Measurements from ENCODE around the gene KRT36.

The KRT36 gene

GRCh38 chr17:41455236-41455635, 34.5 kb downstream of the KRT36 start:
- Histone ChIP-seq H3K36me3 (ENCODE audit: control insufficient read depth, low read length) (no peaks in the 10 kb centered on the region), H3F3A (ENCODE audit: control insufficient read depth, insufficient read depth) (no peaks in the 10 kb centered on the region), H3K4me1 (ENCODE audit: control insufficient read depth, low read length) (no peaks in the 10 kb centered on the region), H4K20me1 (ENCODE audit: control insufficient read depth, insufficient read depth, low read depth, low read length) (no peaks in the 10 kb centered on the region), H3K9me2 (replicated peaks; ENCODE audit: control insufficient read depth, low read length) (no peaks in the 10 kb centered on the region), H3K4me3 (ENCODE audit: low read length) (no peak overlapping the region), H3K79me2 (ENCODE audit: control insufficient read depth, low read length) (no peaks in the 10 kb centered on the region), H3K4me2 (ENCODE audit: low read length) (no peak overlapping the region), H3K27ac (ENCODE audit: low read depth, low read length) (no peak overlapping the region), H3K27me3 (ENCODE audit: control insufficient read depth, low read length) (peaks cover 8% of the 10 kb centered on the region), H3K9me3 (ENCODE audit: control insufficient read depth, insufficient read depth, low read length) (no peaks in the 10 kb centered on the region)
- TF ChIP-seq EZH2phosphoT487 (IDR thresholded peaks at IDR 0.05; ENCODE audit: borderline replicate concordance, low read length) (no peak), CTCF (IDR thresholded peaks at IDR 0.05; ENCODE audit: low read depth, low read length, poor library complexity, severe bottlenecking) (no peak)

- TF ChIP-seq EZH2phosphoT487 (IDR thresholded peaks at IDR 0.05; ENCODE audit: borderline replicate concordance, low read length) = no peak
- no peak for TF ChIP-seq CTCF (IDR thresholded peaks at IDR 0.05; ENCODE audit: low read depth, low read length, poor library complexity, severe bottlenecking)
- H3F3A ChIP-seq (ENCODE audit: control insufficient read depth, insufficient read depth) = no peaks in the 10 kb centered on the region
- H3K9me2 ChIP-seq (replicated peaks; ENCODE audit: control insufficient read depth, low read length) = no peaks in the 10 kb centered on the region
- H3K4me1 ChIP-seq (ENCODE audit: control insufficient read depth, low read length) = no peaks in the 10 kb centered on the region
- no peak overlapping the region for H3K4me3 ChIP-seq (ENCODE audit: low read length)
- peaks cover 5% of the 10 kb centered on the region for H3K27me3 ChIP-seq (ENCODE audit: control insufficient read depth, low read length)
- no peaks in the 10 kb centered on the region for H3K79me2 ChIP-seq (ENCODE audit: control insufficient read depth, low read length)
- no peak overlapping the region for H3K4me2 ChIP-seq (ENCODE audit: low read length)
- H4K20me1 ChIP-seq (ENCODE audit: control insufficient read depth, insufficient read depth, low read depth, low read length) = no peaks in the 10 kb centered on the region
- no peak overlapping the region for H3K27ac ChIP-seq (ENCODE audit: low read depth, low read length)
- H3K9me3 ChIP-seq (ENCODE audit: control insufficient read depth, insufficient read depth, low read length) = no peaks in the 10 kb centered on the region
- H3K36me3 ChIP-seq (ENCODE audit: control insufficient read depth, low read length) = no peaks in the 10 kb centered on the region
Measured at GRCh38 chr17:41453066-41453465, 36.6 kb downstream of the KRT36 start.

GRCh38 chr17:41452281-41452680, 37.4 kb downstream of the KRT36 start:
- H3K79me2 ChIP-seq (ENCODE audit: control insufficient read depth, low read length) = no peaks in the 10 kb centered on the region
- no peaks in the 10 kb centered on the region for H4K20me1 ChIP-seq (ENCODE audit: control insufficient read depth, insufficient read depth, low read depth, low read length)
- no peaks in the 10 kb centered on the region for H3K36me3 ChIP-seq (ENCODE audit: control insufficient read depth, low read length)
- peaks cover 5% of the 10 kb centered on the region for H3K27me3 ChIP-seq (ENCODE audit: control insufficient read depth, low read length)
- H3F3A ChIP-seq (ENCODE audit: control insufficient read depth, insufficient read depth) = no peaks in the 10 kb centered on the region
- no peaks in the 10 kb centered on the region for H3K9me2 ChIP-seq (replicated peaks; ENCODE audit: control insufficient read depth, low read length)
- no peak overlapping the region for H3K4me3 ChIP-seq (ENCODE audit: low read length)
- no peaks in the 10 kb centered on the region for H3K4me1 ChIP-seq (ENCODE audit: control insufficient read depth, low read length)
- no peak overlapping the region for H3K27ac ChIP-seq (ENCODE audit: low read depth, low read length)
- TF ChIP-seq EZH2phosphoT487 (IDR thresholded peaks at IDR 0.05; ENCODE audit: borderline replicate concordance, low read length) = no peak
- no peak for TF ChIP-seq CTCF (IDR thresholded peaks at IDR 0.05; ENCODE audit: low read depth, low read length, poor library complexity, severe bottlenecking)
- no peaks in the 10 kb centered on the region for H3K9me3 ChIP-seq (ENCODE audit: control insufficient read depth, insufficient read depth, low read length)
- no peak overlapping the region for H3K4me2 ChIP-seq (ENCODE audit: low read length)
